IPS-18c (cell line): ENCODE data around the gene DTD2.

Source experiments
- H3K4me3 ChIP-seq: 2 replicates; pipeline ENCODE4 v1.7.0; 2013; ENCODE audit warnings: low read depth, mild to moderate bottlenecking, low read length, moderate library complexity; ENCODE audit not compliant: insufficient read depth
- H3K9me3 ChIP-seq: one replicate; pipeline ENCODE4 v1.6.1; 2013; ENCODE audit warnings: mild to moderate bottlenecking, low read length, moderate library complexity; ENCODE audit not compliant: control insufficient read depth, insufficient read depth

The DTD2 gene

DNA sequence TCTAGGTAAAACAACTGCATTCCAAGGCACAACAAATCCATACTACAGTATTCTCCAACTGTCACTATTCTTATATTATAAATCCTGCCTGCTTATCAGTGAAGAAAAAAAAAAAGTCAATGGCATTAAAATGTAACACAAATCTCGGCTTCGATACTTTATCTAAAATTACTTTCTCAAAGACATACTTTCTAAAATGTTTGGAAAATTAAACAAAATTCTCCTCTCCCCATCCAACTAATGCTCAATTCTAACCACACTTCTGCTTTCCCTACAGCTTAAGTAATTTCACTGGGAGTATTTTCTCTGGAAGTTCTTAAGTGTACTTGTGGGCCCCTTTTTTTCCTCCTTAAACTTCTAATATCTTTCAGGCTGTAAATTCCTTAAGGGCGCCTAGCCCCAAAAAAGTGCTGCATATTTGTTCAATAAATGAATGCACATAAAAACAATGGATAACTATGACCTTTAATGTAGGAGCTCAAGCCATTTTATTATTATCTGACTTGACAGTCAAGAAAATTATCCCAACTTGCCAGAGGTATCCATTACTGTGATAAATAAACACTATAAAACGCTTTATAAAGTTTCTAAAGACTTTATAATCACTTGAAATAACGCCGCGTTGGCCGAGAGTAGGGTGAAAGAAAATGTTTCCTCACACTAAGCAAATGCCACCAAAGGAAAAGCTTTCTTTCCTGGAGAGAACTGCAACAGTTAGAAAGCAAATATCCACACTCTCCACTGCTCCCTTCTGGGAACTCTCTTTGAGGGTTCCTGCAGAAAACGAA is 37.9 kb downstream of the DTD2 start:
- Histone ChIP-seq H3K4me3 (peak overlapping the region; percentile 83; the same call in 1 of the 2 replicates), H3K9me3 (no peaks in the 10 kb centered on the region)

DNA sequence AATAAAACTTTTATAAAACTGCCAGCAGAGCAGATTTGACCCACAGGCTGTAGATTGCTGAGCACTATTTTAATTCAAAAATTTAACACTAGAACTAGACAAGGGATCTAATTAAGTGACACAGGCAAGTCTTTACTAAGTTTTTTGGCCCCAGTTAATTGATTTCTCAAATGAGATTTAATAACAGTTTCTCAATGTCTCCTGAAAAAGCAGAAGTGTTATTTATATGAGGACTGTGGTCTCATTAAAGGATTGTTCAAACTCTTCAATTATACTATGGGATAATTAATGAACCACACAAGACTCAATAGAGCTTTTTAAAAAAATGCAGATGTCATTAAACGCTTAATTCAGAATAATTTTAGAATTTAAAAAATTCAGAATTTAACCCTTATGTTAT is 38.9 kb downstream of the DTD2 start:
- Histone ChIP-seq H3K9me3 (no peaks in the 10 kb centered on the region), H3K4me3 (no peak overlapping the region)

DNA sequence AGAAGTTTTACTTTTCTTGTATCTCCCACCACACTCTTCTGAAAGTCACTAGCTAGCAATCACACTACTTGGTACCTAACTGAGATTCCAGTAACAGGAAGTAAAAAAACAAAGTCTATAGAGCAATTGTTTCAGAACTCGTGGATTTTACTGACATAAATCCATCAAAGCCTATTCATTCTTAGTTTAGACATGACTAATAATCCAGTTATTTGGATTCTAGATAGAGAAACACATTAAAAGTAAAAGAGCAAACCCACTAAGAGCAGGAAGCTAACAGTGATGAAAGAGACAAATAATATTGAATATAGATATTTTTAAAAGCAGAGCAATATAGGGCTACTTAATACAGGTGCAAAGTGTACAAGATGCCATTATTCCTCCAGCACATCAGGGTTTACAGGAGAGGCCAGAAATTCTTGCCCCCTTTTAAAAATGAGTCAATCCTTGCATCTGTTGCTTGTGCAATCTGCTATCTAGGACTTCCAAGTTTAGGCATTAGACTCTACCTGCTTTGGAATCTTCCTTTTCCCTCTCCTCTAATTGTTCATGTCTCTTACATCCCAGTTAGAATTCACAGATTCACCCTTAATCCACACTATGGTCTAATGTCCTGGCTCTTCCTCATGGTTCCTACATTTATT is 43.0 kb downstream of the DTD2 start:
- Histone ChIP-seq H3K9me3 (no peaks in the 10 kb centered on the region), H3K4me3 (no peak overlapping the region)

DNA sequence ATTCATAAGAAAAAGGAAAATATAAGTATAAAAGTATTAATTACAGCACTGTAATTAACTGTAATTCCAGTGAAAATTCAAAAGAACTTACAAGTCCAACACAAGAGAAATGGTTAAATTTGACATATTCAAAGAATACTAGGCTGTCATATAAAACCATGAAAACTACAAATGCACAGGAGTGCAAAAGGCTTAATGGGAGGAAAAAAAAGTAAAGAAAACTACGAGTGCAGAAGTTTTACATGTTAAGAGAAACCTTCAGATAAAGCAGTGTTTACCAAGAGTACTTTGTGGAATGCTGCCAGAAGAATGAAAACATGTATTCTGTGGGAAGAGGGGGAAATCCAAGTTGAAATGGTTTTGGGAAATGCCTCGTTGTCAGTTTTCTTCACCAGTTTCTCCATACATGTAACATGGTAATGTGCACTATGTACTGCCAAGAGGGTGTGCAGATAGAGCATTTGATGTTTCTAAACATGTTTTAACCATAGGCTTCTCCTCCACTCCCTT is 46.0 kb downstream of the DTD2 start:
- Histone ChIP-seq H3K4me3 (no peak overlapping the region), H3K9me3 (no peaks in the 10 kb centered on the region)

DNA sequence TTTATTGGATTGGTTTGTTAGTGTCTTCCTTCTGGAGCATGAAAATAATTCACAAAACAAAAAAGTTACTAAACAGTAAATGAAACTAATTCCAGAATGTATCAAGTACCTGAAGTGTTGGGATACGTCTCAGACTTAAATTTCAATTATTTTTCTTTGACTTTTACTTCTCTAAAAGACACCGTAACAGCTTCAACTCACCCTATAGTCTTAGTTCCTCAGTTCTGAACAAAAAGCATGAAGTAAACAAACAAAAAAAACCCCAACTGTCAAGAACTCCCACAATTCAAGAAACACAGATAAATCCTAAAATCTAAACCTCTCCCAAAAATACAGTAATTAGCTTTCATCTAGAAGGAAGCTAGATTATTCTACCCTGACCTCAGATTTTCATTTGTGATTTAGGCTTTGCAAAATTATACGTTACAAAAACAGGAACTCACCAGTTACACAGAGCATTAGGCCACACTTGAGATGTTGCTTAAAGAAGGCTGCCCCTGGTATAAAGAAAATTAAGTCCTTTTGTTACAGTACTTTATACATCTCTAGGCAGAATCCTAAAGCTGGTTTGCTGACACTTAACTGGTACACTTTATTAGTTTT is 47.2 kb downstream of the DTD2 start:
- H3K4me3 ChIP-seq, result no peak overlapping the region
- H3K9me3 ChIP-seq, result no peaks in the 10 kb centered on the region

DNA sequence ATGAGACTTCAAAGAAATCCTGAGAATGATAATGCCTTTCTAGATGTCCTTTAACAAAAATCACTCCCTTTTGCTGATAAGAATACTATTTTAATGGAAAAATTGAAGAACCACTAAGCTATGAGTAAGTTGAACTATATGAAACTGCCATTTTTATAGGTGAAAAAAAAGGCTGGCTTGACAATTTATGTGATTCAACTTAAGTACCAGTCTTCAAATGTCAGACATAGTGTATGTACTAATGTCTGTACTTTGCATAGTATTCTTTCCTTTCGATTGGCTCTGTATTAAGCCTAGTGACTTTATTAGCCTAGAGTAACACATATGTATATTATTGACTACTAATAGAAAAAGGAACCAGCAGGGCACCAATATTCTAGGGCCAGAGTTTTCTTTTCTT is 48.9 kb downstream of the DTD2 start:
- Histone ChIP-seq H3K9me3 (no peaks in the 10 kb centered on the region), H3K4me3 (no peak overlapping the region)

DNA sequence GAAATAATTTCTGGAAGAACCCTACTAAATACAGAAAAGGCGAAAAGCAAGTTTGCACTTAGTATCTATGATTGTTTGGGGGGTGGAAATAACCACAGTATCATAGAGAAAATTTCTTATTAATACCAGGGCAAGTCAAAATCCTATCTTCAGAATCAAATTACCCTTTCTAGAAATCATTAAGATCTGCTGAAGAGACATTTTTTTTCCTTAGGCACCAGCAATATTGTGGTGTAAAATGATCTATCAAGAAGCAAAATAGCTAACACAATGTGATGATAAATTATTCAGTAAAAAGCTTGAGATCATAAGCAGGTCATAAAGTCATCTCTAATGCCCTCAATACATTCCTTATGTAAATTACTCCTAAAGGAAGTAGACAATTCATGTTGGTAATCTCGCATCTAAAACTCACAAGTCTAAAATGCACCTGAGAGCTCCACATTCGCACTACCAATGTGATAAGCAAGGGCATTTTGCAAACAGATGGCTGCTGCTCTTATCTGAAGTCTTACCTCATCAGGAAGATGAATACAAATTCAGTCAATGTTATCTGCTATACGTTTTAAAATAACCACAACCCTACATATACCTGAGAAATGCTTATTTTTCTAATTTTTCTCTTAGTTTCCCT is 51.6 kb downstream of the DTD2 start:
- H3K9me3 ChIP-seq, result no peaks in the 10 kb centered on the region
- H3K4me3 ChIP-seq, result no peak overlapping the region

DNA sequence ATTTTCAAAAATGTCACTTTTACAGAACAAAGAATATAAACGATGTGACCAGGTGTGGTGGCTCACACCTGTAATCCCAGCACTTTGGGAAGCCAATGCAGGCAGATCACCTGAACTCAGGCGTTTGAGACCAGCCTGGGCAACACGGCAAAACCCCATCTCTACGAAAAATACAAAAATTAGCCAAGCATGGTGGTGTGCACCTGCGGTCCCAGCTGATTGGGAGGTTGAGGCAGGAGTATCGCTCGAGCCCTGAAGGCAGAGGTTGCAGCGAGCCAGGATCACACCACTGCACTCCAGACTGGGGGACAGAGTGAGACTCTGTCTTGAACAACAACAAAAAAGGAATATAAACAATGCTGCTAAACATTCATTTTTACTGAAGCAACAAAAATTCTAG is 52.2 kb downstream of the DTD2 start:
- no peak overlapping the region for H3K4me3 ChIP-seq
- no peaks in the 10 kb centered on the region for H3K9me3 ChIP-seq

DNA sequence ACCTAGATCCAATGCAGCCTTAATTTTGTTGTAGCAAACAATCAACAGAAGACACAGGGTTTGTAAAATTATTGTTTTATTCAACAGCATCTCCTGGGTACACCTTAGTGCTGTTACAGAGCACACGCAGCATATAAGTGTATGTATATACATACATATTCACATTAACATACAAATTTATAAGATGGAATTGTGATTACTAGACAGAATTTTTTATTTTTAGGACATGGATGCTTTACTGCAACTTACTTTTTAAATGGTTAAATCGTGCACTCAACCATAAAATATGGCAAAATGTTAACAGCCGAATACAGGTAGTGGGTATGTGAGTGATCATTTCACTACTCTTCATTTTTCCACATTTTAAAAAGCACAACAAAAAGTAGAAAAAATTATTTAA is 53.6 kb downstream of the DTD2 start:
- Histone ChIP-seq H3K9me3 (no peaks in the 10 kb centered on the region), H3K4me3 (no peak overlapping the region)

DNA sequence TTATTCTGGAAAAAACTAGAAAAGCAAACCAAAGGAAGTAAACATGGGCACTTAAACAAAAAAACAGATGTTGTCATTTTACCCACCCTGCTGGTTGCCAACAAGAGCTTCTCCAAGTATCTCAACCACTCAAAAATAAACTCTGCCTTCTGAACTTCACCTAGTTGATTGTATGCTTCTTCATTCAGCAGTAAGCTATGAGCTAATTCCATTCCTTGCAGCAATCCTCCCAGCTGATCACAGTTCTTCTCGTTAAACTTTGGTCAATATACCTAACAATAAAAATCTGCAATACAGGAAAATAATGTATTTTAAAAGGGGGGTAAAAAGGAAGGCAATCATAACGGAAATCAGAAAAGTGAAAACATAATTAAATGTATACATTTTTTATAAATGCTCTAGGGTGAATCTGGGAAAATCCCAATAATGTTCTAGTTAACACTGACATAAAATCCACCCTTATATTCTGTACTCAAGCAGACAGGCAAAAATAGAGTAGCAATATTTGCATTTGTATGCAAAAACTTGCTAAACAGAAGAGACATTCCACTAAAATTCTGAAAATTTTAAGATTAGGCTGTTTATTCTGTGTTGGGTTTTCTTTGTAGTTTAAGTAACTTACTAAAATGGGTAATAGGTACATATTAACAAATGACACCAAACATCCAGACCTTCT is 54.4 kb downstream of the DTD2 start:
- Histone ChIP-seq H3K9me3 (no peaks in the 10 kb centered on the region), H3K4me3 (no peak overlapping the region)

DNA sequence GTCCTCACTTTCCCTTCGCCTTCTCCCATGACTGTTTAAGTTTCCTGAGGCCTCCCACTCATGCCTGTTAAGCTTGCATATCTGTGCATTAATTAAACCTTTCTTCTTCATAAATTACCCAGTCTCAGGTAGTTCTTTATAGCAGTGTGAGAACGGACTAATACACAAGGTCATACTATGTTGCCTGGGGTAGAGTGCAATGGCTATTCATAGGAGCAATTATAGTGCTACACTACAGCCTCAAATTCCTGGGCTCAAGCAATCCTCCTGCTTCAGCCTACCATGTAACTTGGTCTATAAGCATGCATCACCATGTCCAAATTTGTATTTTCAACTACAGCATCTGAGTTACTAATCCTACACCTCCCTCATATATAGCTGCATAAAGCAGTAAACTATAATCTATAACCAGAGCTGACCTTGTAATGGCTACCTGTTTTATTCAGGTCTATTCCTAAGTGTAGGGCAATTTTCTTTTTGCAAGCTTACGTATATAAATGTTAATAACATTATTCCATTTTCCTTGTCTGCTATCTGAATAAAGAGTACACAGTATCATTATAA is 55.9 kb downstream of the DTD2 start:
- Histone ChIP-seq H3K4me3 (no peak overlapping the region), H3K9me3 (no peaks in the 10 kb centered on the region)

DNA sequence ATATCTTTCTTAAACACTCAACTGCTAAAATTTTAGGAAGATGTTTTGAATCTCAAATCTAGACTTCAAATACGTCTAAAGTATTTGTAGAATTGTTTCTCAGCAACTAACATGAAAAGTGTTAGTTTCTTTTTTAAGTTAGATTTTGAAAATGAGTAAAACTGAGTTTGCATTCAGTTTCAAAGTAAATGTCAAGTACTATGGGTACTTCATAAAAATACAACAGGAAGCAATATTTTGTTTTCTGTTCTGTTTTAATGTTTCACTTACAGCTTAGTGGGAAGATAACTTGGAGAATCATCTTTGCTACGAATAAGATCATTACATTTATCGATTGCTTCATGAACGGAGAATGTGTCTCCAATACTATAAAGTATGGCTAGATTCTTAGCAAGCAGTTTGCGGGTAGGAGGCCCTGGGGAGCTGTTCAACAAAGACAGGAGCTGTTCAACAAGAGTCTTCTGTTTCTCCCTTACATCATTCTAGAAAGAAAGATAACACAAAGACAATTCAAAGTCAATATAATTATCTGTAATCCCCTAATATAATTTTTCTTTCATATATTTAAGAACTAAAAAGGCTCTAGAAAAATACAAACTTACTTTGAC is 57.2 kb downstream of the DTD2 start:
- H3K9me3 ChIP-seq, result no peaks in the 10 kb centered on the region
- no peak overlapping the region for H3K4me3 ChIP-seq
